HUDEP-2 (cell line): Measurements from ENCODE around the gene THAP11.
"Not testable (repeated sequence)": the region's sequence is repeated elsewhere in the genome, so short reads cannot be mapped to it uniquely, and the experiment has no call there.

ENCODE experiments used
- DNase-seq, 76 experiments: peaks; one replicate each; lab custom pipeline; 2025; ENCODE audit not compliant: unreplicated experiment in 76 of 76; lab: John Stamatoyannopoulos, UW

The THAP11 gene

DNA sequence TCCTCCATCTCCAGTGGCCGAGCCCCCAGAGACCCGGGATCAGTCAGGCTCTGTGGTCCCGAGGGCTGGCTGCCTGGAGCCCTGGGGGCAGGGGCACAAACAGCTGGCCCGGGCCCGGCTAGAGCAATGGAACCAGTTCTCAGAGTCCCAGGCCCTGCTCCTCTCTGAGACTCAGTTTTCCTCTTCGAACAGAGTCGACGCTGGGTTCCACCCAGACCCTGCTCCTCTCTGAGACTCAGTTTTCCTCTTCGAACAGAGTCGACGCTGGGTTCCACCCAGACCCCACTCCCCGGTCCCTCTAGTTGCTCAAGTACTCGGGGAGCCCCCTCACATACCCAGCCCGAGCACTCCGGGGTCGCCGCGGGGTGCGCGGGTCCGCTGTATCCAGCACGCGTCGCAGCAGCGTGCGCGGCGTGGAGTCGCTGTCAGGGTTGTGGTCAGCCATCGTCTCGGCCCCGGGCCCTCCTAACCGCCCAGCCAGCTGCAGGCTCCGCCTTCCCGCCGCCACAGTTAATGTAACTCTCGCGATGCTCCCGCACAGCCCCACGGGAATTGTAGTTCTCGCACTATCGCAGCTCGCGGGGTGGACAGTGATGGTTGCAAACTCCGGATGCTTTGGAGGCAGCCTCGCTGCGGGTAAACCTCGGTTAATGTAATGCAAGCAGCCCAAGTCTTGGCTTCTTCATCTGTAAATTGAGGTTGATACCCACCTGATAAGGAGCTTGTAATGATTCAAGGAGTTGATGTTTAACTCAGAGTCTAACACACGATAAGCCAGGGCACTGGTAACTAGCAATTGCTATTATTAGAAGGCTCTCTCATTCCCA lies 8.5 kb upstream of the THAP11 start:
- peak in 75 of 76 experiments; percentile 17 to 90 (median 74) for DNase-seq

DNA sequence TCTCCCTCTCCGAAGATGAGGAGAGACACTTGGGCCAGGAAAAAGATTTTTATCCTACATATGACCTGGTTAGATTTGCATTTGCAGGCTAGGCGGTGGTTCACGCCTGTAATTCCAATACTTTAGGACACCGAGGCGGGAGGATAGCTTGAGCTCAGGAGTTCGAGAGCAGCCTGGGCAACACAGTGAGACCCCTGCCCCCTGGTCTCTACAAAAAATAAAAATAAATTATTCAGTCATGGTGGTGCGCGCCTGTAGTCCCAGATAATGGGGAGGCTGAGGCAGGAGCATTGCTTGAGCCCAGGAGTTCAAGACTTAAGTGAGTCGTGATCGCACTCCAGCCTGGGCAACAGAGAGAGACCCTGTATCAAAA lies 7.9 kb upstream of the THAP11 start:
- DNase-seq, result no peak

DNA sequence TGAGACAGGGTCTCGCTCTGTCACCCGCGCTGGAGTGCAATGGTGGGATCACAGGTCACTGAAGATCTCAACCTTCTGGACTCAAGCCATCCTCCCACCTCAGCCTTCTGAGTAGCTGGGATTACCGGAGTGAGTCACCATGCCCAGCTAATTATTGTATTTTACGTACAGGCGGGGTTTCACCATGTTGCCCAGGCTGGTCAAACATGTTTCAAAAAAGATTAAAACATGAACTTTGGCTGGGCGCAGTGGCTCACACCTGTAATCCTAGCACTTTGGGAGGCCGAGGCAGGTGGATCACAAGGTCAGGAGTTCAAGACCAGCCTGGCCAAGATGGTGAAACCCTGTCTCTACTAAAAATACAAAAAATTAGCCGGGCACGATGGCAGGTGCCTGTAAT lies 4.9 kb upstream of the THAP11 start:
- not testable (repeated sequence) for DNase-seq

DNA sequence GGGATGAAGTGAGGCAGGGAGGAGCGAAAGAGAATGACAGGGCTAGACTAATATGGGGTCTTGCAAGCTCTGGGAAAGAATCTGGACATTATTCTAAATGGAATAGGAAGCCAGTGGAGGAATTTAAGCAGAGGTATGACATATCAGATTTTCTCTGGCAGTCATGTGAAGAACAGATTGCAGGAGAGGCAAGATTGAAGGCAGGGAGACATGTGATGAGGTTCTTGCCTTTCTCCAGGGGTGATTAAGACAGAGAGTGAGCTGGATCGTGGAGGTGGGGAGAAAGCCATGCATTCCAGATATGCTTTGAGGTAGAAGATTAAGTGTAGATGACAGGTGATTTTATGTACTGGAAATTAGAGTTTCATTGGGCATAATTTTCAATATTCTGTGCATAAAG lies 4.3 kb upstream of the THAP11 start:
- no peak for DNase-seq

DNA sequence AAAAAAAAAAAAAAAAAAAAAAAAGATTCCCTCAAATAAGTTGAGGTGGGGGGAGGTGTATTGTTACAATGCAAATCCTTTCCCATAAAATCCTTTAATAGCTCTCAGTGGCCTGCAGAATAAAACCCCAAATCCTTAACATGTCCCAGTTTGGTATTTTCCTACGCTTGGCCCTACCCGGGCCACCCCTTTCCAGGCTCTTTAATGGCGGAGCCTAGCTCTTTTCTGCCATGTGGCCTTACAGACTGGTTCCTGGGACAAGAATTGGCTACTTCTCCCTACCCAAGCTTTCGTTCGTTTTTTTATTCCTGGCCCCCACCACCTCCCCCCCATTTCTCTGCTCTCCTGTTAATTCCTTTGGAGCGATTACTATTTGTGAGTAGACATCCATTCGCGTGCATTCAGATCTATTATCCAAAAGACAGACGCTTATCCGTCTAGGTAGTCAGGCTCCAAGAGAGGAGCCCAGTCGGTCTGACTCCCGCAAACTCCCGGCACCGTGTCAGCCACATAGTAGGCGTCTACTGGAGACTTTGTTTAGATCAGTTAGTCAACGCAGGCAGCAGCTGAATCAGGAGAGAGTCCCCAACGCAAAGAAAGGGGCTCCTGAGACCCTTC lies 813 bp upstream of the THAP11 start:
- DNase-seq, result no peak

DNA sequence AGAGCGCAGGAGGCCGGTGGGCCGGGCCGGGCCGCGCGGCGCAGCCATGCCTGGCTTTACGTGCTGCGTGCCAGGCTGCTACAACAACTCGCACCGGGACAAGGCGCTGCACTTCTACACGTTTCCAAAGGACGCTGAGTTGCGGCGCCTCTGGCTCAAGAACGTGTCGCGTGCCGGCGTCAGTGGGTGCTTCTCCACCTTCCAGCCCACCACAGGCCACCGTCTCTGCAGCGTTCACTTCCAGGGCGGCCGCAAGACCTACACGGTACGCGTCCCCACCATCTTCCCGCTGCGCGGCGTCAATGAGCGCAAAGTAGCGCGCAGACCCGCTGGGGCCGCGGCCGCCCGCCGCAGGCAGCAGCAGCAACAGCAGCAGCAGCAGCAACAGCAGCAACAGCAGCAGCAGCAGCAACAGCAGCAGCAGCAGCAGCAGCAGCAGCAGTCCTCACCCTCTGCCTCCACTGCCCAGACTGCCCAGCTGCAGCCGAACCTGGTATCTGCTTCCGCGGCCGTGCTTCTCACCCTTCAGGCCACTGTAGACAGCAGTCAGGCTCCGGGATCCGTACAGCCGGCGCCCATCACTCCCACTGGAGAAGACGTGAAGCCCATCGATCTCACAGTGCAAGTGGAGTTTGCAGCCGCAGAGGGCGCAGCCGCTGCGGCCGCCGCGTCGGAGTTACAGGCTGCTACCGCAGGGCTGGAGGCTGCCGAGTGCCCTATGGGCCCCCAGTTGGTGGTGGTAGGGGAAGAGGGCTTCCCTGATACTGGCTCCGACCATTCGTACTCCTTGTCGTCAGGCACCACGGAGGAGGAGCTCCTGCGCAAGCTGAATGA lies 606 bp downstream of the THAP11 start:
- DNase-seq, result peak in 49 of 76 experiments; percentile 6 to 73 (median 47)

DNA sequence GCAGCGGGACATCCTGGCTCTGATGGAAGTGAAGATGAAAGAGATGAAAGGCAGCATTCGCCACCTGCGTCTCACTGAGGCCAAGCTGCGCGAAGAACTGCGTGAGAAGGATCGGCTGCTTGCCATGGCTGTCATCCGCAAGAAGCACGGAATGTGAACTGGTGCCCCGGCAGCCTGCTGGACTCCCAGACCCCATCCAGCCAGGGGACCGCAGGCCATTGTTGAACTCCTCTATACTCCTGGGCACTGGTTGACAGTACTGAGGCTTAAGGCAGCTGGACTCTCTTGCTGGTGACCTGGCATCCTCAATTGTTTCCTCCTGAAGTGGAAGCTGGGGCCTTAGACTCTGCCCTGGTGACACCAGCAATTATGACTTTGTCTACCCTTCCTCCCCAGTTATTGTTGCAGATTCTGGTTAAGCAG lies 1.2 kb downstream of the THAP11 start:
- DNase-seq, result no peak

DNA sequence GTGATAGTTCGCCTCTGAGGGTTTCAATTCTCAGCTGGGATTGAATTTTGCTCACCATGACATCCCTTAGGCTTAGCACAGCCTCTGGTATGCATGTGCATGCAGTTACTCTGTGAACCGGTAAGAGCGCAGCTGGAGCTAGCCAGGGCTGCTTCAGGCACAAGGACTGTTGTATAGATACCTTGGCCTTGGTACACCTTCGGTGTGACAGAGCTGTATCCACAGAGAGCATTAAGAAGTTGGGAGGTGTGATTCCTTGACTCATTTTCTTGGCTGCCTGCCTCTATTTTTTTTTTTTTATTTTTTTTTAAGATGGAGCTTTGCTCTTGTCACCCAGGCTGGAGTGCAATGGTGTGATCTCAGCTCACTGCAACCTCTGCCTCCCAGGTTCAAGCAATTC lies 2.4 kb downstream of the THAP11 start:
- DNase-seq, result no peak

DNA sequence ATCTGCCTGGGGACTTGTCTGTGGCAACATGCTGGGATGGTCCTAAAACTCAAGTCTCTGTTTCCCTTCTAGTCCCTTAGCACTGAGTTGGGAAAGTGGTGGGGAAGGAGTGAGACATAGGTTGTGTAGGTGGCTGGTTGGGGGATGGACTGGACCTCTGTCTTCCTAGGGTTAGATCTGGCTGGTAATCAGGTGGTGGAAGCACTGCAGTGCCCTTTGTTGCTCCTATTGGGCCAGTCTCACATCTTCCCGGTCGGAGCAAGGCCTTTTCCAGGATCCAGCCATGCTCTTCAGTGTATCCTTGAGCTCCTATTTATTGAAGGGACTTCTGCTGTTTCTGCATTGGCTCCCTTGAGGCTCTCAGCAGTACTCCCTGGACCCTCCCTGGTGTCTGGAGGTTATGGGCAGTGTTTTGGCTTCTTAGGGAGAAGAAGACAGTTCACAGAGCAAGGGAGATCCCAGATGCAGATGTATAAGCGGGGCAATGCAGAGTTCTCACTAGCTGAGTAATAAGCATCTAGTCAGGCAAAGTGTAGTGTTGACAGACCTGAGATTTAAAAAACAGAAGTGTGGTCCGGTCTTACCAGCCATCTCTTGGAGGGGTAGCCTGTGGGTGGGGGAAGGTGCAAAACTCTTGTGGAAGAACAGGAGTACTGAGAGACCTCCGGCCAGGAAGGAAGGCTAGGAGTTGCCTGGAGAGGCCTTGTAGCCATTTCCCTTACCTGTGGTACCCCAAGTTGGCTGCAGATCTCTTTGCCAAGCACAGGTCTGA lies 3.4 kb downstream of the THAP11 start:
- no peak for DNase-seq

DNA sequence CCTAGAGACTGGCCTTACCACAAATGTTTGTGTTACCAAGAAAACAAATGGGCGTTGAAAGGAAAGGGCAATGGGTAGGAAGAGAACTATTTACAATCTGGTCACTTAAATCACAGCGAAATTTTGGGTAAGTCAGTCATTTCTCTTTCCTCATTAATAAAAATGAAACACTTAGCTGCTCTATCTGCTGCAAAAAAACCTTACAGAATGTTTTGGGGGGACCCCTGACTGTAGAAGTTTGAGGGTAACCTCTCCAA lies 3.9 kb downstream of the THAP11 start:
- no peak for DNase-seq

DNA sequence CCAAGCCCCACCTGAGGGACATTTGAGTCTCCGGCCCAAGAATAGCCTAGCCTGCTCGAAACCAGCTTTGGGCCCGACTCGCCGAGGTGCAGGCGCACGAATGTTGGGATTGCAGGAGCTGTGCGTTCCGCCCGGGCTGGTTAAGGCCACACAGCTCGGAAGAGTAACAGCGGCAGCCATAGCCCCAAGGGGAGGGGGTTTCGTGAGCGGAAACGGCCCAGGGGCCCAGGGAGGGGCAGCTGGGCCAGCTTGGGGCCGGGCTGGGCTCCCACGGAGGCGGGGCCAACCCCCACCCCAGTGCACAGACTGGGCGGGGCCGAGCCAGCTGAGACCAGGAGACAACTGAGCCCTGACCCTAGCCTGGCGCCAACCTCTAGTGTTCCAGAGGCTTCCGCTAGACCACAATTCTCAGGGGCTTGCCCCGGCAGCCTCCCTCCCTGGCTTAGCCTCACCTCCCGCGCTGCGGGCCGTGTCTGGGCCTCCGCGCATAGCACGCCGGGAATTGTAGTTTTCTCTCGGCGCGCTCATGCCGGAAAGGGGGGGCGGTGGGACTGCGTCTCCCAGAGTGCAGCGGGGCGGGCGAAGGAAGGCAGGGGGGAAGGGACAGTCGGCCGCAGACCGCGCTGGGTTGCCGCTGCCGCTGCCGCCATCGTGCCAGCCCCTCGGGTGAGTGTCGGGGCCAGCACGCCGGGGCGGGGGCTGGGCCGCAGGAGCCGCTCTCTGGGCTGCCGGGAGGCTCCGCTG lies 4.4 kb downstream of the THAP11 start, which contains the start of gene NUTF2:
Gene NUTF2, plus strand, starts transcription at position 614 of the 744 bp plus-strand sequence. CDS start 18,198 bp downstream, outside the sequence.
- DNase-seq, result peak in 75 of 76 experiments; percentile 44 to 96 (median 89)

DNA sequence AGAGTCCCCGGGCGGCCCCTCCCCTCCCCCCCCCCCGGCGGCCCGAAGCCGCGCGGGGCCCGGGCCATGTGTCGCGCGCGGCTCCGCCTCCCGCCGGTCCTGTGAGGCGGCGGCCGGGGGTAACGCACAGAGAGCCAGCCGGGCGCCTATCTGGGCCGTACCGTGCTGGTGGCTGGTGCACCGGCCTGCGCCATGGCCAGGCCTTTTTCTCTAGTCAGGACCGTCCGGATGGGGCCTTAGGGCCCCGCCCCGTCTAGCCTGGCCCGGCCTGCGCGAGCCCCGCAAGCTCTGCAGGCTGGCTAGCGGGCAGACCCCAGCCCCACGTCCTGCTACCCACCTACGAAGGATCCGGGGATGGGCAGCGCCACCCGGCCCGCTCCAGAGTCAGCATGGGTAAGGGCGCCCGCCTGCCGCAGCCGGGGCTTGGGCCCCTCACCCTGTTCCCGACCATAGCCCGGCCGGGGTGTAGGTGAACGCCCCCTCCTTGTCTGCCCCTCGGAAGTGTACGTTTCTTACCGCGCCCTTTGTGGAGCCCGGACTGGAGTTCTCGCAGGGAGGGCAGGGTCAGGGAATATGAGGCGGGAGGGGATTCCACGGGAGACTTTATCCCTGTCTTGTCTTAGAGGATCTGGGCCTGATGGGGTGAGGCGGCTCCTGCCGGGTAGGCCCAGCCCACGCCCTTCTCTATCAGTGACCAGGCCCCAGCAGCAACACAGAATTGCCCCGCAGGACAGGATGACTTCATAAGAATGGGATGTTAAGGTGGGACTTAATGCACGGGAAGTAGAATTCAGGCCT lies 5.1 kb downstream of the THAP11 start, which contains the start of gene CENPT:
Gene CENPT, minus strand, starts transcription at position 630 of the 798 bp plus-strand sequence. CDS start 13,834 bp downstream, outside the sequence.
- peak in 64 of 76 experiments; percentile 15 to 77 (median 50) for DNase-seq

DNA sequence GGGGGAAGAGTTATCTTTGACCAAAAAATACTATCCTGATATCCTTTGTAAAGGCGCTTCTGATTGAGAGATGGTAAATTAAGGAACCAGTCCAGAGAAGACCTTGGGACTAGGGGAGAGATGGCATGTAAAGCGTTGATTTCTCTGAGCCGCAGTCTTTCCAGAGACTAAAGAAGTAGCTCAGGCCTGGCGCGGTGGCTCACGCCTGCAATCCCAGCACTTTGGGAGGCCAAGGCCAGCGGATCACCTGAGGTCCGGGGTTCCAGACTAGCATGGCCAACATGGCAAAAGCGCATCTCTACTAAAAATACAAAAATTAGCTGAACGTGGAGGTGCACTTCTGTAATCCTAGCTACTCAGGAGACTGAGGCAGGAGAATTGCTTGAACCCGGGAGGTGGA lies 6.0 kb downstream of the THAP11 start:
- no peak for DNase-seq

DNA sequence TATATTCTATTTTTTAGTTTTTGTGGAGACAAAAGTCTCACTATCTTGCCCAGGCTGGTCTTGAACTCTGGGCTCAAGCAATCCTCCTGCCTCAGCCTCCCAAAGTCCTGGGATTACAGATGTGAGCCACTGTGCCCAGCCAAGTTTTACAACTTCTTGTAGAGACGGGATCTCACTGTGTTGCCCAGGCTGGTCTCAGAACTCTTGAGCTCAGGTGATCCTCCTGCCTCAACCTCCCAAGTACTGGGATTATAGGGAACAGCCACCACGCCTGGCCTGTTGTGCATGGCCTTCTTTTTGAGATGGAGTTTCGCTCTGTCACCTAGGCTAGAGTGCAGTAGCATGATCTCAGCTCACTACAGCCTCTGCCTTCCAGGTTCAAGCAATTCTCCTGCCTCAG lies 11.6 kb downstream of the THAP11 start:
- DNase-seq, result no peak

DNA sequence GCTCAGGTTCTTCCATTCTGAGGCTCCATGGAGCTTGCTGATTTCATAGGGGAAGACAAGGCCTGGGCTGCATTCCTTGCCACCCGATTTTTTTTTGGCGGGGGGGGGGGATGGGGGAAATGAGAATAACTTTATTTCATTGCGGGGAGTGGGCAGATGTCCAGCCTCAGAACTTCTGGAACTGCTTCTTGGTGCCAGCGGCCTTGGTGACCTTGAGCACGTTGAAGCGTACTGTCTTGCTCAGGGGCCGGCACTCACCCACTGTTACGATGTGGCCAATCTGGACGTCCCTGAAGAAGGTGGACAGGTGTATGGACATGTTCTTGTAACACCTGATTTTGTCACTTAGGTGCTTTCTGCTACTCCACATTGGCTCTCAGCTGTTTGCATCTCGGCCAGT lies 13.7 kb downstream of the THAP11 start:
- DNase-seq, result no peak

DNA sequence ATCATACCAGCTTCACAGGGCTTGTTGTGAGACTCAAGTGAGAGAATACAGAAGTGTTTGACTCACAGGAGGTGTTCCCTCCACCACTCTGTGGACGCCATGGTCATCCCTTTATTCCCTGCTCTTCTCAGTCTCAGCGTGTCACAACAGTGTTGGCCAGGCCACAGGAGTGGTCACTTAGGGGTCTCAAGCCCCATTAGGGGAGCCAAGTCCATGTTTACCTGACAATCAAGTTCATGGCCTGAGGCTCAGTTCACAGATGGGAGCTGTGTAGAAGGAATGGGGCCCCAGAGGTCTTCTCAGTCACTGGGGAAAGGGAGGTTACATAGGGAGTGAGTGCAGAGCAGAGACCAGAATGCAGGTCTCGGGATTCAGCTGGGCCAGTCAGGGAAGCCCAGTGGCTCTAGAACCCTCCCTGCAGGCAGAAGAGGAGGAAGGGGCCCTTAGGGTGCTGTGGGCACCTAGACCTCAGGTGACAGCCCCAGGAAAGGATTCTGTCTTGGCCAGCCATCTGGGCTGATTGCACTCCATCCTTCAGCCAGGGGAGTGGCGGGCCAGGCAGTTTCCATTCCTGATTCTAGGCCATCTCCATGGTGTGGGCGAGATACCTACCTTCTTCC lies 14.9 kb downstream of the THAP11 start:
- DNase-seq, result no peak

DNA sequence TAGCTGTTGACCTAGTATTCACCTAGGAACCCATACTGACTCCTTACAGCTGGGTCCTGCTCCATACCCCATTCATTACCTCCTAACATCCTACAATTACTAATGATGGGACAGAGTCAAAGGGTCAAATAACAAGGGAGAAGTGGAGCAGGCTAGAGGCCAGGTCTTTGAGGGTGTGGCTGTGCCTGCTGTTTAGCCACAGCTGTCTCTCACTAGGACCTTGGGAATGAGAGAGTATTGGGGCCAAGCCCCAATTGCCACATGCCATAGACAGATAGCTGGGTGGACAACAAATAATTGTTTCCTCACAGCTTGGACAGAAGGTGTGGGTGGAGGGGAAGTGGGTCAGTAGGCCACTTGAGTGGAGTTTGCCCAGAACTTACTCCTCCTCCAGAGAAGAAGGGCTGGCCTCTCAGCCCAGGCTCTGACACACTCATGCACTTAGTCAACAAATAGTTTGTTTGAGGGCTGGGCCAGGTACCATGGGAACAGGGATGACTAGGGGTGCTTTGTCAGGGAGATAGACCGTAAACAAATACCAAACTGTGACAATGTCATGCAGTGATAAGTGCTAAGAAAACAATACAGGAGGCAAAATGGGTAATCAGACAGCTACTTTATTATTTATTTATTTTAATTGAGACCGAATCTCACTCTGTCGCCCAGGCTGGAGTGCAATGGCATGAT lies 15.6 kb downstream of the THAP11 start:
- peak in 28 of 76 experiments; percentile 2 to 73 (median 19) for DNase-seq

DNA sequence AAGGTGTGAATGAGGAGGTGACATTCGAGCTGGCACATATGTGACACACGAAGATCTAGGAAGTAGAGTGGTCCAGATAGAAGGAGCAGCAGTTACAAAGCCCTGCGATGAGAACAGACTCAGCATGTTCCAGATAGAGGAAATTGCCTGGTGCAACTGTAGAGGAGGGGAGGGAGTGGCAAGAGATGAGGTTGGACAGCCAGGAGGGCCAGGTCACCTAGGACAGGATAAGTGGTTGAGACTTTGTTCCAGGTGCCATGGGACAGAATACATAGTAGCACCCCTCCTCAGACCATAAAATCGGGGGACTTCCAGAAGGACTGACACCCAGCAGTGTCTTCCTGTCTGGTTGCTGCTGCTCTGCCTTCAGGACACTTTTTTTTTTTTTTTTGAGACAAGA lies 16.4 kb downstream of the THAP11 start:
- no peak for DNase-seq
